ENCODE measurements around the gene MAP7. TPM values are rescaled to one million over a fixed set of nuclear protein-coding genes. Genes with fewer than 3 reads are reported as not detected.

Gene MAP7
- total and polyA plus RNA-seq, 4 donors = 3.2 to 17.5 (median 8.3) TPM

DNA sequence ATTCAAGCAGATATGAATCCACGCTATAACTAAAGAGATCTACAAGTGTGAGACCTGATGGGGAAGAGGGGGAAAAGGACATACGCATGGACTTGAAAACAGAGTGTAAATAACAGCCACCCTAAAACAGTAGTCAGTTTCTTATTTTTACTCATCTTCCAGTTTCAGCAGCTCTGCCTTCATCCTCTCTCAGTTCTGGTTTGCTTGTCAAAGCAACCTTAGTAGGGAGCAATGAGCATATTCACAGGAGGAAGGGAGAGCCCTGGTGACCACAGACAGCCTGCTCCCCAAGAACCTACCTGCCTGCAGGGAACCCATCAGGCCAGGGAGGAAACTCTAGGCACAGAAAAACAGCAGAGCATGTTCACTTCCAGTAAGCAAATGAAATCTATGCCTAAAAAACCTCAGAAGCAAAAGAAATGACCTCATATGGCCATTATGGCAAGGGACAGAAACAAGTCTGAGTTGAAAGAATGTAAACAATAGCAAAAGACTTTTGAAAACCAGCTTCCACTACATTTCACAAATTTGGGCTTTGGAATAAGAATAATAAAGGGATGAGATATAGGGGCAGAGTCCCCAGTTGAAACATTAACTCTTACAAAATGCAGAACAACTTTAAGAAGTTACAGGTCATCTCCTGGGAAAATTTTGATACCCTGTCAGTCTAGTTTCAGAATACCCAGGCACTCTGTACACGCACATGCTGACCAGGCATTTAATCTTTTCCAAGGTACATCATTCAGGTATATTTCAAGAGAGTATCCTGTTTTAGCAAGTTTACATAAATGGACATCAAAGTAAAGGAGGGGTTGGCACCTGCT lies 139.8 kb downstream of the MAP7 start:
- no peak for DNase-seq (ENCODE audit: low spot score)
- H3K36me3 ChIP-seq (ENCODE audit: control insufficient read depth in 4 of 4, insufficient read depth in 3 of 4, low read depth in 1 of 4, low read length in 3 of 4) = peaks cover 2 to 5% (median 2%) of the 10 kb centered on the region in 4 donors
- no peaks in the 10 kb centered on the region for H3K27me3 ChIP-seq (ENCODE audit: control insufficient read depth in 4 of 4, insufficient read depth in 4 of 4, low read length in 3 of 4)
- H3K9ac ChIP-seq (ENCODE audit: low read depth in 1 of 2, low read length in 2 of 2) = no peak overlapping the region
- 89% methylated on average over 3 of the region's 3 CpGs for WGBS
- no peak overlapping the region for H3K27ac ChIP-seq (ENCODE audit: low read depth in 1 of 2, low read length in 2 of 2)
- no peak overlapping the region for H3K4me3 ChIP-seq (ENCODE audit: low read depth in 1 of 3, low read length in 3 of 3)
- H3K4me1 ChIP-seq (ENCODE audit: control insufficient read depth in 4 of 4, insufficient read depth in 4 of 4, low read length in 3 of 4) = peaks cover under 1 to 4% (median 1%) of the 10 kb centered on the region in 4 donors
- H3K9me3 ChIP-seq (ENCODE audit: control insufficient read depth in 4 of 4, low read length in 3 of 4) = no peaks in the 10 kb centered on the region
- TF ChIP-seq TAF1 (conservative IDR thresholded peaks at IDR 0.05) = no peak
- TF ChIP-seq FOXA2 (IDR thresholded peaks at IDR 0.05) = no peak
- no peak for TF ChIP-seq JUND (IDR thresholded peaks at IDR 0.05)

DNA sequence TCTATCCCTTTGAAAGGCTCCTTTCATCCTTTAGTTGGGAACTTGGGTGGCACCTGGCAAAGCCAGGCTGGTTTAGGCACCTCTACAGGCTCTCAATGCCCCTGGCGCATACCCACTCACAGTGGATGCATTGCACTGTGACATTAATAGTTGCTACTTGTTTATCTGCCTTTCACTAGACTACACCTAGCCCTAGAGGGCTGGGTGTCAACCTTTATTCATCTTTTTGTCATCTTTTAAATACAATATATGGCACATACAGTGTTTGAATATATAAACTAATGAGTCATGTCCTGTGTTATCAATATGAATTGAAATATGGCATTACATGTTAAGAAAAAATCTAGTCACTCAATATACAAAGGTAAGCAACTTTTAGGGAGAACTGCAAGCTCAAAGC lies 140.6 kb downstream of the MAP7 start:
- Histone ChIP-seq H3K36me3 (ENCODE audit: control insufficient read depth in 4 of 4, insufficient read depth in 3 of 4, low read depth in 1 of 4, low read length in 3 of 4) (peaks cover 2 to 5% (median 2%) of the 10 kb centered on the region in 4 donors), H3K4me1 (ENCODE audit: control insufficient read depth in 4 of 4, insufficient read depth in 4 of 4, low read length in 3 of 4) (peaks cover 3 to 9% (median 6%) of the 10 kb centered on the region in 4 donors), H3K9me3 (ENCODE audit: control insufficient read depth in 4 of 4, low read length in 3 of 4) (no peaks in the 10 kb centered on the region), H3K9ac (ENCODE audit: low read depth in 1 of 2, low read length in 2 of 2) (no peak overlapping the region), H3K4me3 (ENCODE audit: low read depth in 1 of 3, low read length in 3 of 3) (no peak overlapping the region), H3K27me3 (ENCODE audit: control insufficient read depth in 4 of 4, insufficient read depth in 4 of 4, low read length in 3 of 4) (no peaks in the 10 kb centered on the region), H3K27ac (ENCODE audit: low read depth in 1 of 2, low read length in 2 of 2) (no peak overlapping the region)
- 100% methylated on average over 1 of the region's 1 CpG for WGBS
- DNase-seq (ENCODE audit: low spot score) = no peak
- TF ChIP-seq SP1 (IDR thresholded peaks at IDR 0.05) (no peak), FOXA2 (IDR thresholded peaks at IDR 0.05) (no peak), GABPA (IDR thresholded peaks at IDR 0.05 in 1 of 2, conservative IDR thresholded peaks at IDR 0.05 in 1 of 2) (no peak), NR2F2 (IDR thresholded peaks at IDR 0.05) (no peak), HNF4G (IDR thresholded peaks at IDR 0.05) (no peak), EGR1 (IDR thresholded peaks at IDR 0.05; ENCODE audit: low read depth in 2 of 2) (no peak)
- TF ChIP-seq, protein P1, sequence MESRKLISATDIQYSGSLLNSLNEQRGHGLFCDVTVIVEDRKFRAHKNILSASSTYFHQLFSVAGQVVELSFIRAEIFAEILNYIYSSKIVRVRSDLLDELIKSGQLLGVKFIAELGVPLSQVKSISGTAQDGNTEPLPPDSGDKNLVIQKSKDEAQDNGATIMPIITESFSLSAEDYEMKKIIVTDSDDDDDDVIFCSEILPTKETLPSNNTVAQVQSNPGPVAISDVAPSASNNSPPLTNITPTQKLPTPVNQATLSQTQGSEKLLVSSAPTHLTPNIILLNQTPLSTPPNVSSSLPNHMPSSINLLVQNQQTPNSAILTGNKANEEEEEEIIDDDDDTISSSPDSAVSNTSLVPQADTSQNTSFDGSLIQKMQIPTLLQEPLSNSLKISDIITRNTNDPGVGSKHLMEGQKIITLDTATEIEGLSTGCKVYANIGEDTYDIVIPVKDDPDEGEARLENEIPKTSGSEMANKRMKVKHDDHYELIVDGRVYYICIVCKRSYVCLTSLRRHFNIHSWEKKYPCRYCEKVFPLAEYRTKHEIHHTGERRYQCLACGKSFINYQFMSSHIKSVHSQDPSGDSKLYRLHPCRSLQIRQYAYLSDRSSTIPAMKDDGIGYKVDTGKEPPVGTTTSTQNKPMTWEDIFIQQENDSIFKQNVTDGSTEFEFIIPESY (IDR thresholded peaks at IDR 0.05) = no peak

DNA sequence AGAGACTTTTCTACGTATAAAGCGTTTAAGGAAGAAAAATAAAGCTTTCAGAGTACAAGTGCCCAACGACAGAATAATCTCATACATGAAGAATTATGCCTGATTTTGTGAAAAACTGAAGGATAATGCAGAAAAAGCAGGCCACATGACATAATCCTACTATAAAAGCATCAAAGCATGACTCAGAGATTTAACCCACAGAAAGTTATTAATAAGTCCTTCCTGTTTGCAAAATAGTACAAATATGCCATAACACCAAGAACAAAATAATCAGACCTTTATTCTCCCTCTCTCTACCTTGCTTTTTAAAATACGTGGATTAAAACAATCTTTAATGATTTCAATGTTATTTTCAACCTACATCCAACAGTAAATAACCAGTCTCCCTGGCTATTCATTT lies 142.0 kb downstream of the MAP7 start:
- DNase-seq (ENCODE audit: low spot score) = no peak
- no peak overlapping the region for H3K9ac ChIP-seq (ENCODE audit: low read depth in 1 of 2, low read length in 2 of 2)
- H3K4me1 ChIP-seq (ENCODE audit: control insufficient read depth in 4 of 4, insufficient read depth in 4 of 4, low read length in 3 of 4) = peaks cover 3 to 9% (median 6%) of the 10 kb centered on the region in 4 donors
- WGBS = 86% methylated on average over 4 of the region's 4 CpGs
- no peaks in the 10 kb centered on the region for H3K9me3 ChIP-seq (ENCODE audit: control insufficient read depth in 4 of 4, low read length in 3 of 4)
- H3K4me3 ChIP-seq (ENCODE audit: low read depth in 1 of 3, low read length in 3 of 3) = no peak overlapping the region
- no peak overlapping the region for H3K27ac ChIP-seq (ENCODE audit: low read depth in 1 of 2, low read length in 2 of 2)
- no peaks in the 10 kb centered on the region for H3K27me3 ChIP-seq (ENCODE audit: control insufficient read depth in 4 of 4, insufficient read depth in 4 of 4, low read length in 3 of 4)
- H3K36me3 ChIP-seq (ENCODE audit: control insufficient read depth in 4 of 4, insufficient read depth in 3 of 4, low read depth in 1 of 4, low read length in 3 of 4) = peaks cover 2 to 5% (median 2%) of the 10 kb centered on the region in 4 donors
- TF ChIP-seq, protein P1 (IDR thresholded peaks at IDR 0.05) = no peak
- TF ChIP-seq SP1 (IDR thresholded peaks at IDR 0.05) (no peak), GABPA (IDR thresholded peaks at IDR 0.05 in 1 of 2, conservative IDR thresholded peaks at IDR 0.05 in 1 of 2) (no peak), HNF4A (conservative IDR thresholded peaks at IDR 0.05) (no peak), EGR1 (IDR thresholded peaks at IDR 0.05; ENCODE audit: low read depth in 2 of 2) (no peak)
- TF ChIP-seq, protein P2, sequence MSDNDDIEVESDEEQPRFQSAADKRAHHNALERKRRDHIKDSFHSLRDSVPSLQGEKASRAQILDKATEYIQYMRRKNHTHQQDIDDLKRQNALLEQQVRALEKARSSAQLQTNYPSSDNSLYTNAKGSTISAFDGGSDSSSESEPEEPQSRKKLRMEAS (IDR thresholded peaks at IDR 0.05) = no peak
- TF ChIP-seq, protein P3, sequence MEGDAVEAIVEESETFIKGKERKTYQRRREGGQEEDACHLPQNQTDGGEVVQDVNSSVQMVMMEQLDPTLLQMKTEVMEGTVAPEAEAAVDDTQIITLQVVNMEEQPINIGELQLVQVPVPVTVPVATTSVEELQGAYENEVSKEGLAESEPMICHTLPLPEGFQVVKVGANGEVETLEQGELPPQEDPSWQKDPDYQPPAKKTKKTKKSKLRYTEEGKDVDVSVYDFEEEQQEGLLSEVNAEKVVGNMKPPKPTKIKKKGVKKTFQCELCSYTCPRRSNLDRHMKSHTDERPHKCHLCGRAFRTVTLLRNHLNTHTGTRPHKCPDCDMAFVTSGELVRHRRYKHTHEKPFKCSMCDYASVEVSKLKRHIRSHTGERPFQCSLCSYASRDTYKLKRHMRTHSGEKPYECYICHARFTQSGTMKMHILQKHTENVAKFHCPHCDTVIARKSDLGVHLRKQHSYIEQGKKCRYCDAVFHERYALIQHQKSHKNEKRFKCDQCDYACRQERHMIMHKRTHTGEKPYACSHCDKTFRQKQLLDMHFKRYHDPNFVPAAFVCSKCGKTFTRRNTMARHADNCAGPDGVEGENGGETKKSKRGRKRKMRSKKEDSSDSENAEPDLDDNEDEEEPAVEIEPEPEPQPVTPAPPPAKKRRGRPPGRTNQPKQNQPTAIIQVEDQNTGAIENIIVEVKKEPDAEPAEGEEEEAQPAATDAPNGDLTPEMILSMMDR (IDR thresholded peaks at IDR 0.05; ENCODE audit: low read depth, low read length, missing input control) = no peak
